HepG2 (cell line): Measurements from ENCODE around the gene CADM3. TPM values are rescaled to one million over a fixed set of nuclear protein-coding genes. Genes with fewer than 3 reads are reported as not detected.

Experiments
- ATAC-seq: fragments of 200-7000 bp; cut with Tn5 transposase; 3 replicates; pipeline ENCODE4 v1.9.1; 2020; ENCODE audit warnings: mild to moderate bottlenecking, moderate library complexity
- BruUV-seq: library from RNA; stranded (reverse); fragments of 400-500 nt; replicated peaks from 2 replicates; lab custom pipeline; 2021; lab: Mats Ljungman, UMichigan
- CTCF ChIA-PET: fragments of 300-600 bp; formaldehyde crosslinking; extraction: SDS; loops from one replicate; lab custom pipeline; 2021; ENCODE audit warnings: low total read pairs, inconsistent platforms, low intra/inter-chr PET ratio; lab: Yijun Ruan, JAX
- POLR2A ChIA-PET: fragments of 350-600 bp; sonication (Branson Sonifier 250); formaldehyde crosslinking; loops from one replicate; lab custom pipeline; 2020; ENCODE audit warnings: antibody characterized with exemption, inconsistent platforms; lab: Yijun Ruan, JAX
- DNase-seq: peaks from one replicate; pipeline ENCODE4 v3.0.0-alpha.2; 2015; ENCODE audit warnings: low spot score
- FAIRE-seq: peaks from 3 replicates; lab custom pipeline; 2011; peaks lifted over from hg19 to GRCh38; lab: Jason Lieb, UNC
- H2AFZ ChIP-seq: one replicate; pipeline ENCODE4 v1.6.1; 2011; ENCODE audit warnings: low read length, inconsistent platforms
- H3K27ac ChIP-seq: fragments of 300-600 bp; 3 replicates; pipeline ENCODE4 v1.8.0; 2011; ENCODE audit warnings: mixed run types, mild to moderate bottlenecking, mixed read lengths, low read length, inconsistent platforms; ENCODE audit not compliant: insufficient read depth; ENCODE audit errors: extremely low read length
- H3K27me3 ChIP-seq, 2 experiments: fragments of 200-600 bp in 1 of 2; 2 replicates in 1 of 2; 3 replicates in 1 of 2; pipeline versions ENCODE4 v1.6.0 to v1.8.0; 2011; ENCODE audit warnings: low read length in 2 of 2, mild to moderate bottlenecking in 2 of 2, moderate library complexity in 2 of 2, inconsistent platforms in 1 of 2; ENCODE audit not compliant: insufficient read depth in 2 of 2, control insufficient read depth in 1 of 2
- H3K36me3 ChIP-seq, 2 experiments: fragments of 200-600 bp in 1 of 2; replicated peaks in 1 of 2; 2 replicates in 1 of 2; 3 replicates in 1 of 2; pipeline versions ENCODE4 v1.5.1 to v1.8.0; 2011; ENCODE audit warnings: low read length in 2 of 2, inconsistent platforms in 1 of 2; ENCODE audit not compliant: insufficient read depth in 2 of 2, control insufficient read depth in 1 of 2
- H3K4me1 ChIP-seq: 2 replicates; pipeline ENCODE4 v1.5.1; 2012; ENCODE audit warnings: low read length, inconsistent platforms; ENCODE audit not compliant: insufficient read depth
- H3K4me2 ChIP-seq: 2 replicates; pipeline ENCODE4 v1.6.0; 2011; ENCODE audit warnings: low read depth, low read length, inconsistent platforms
- H3K4me3 ChIP-seq, 3 experiments: fragments of 200-600 bp in 1 of 3; sonication (generic), shearing (Covaris generic) in 1 of 3; replicated peaks in 1 of 3; 2 replicates each; pipeline ENCODE4 v1.5.1; 2011 to 2016; ENCODE audit warnings: low read length in 3 of 3, inconsistent platforms in 2 of 3, low read depth in 2 of 3, mild to moderate bottlenecking in 2 of 3, control low read depth in 1 of 3, mixed read lengths in 1 of 3; ENCODE audit not compliant: insufficient read depth in 1 of 3
- H3K79me2 ChIP-seq: one replicate; pipeline ENCODE4 v1.6.1; 2011; ENCODE audit warnings: low read length, inconsistent platforms; ENCODE audit not compliant: insufficient read depth
- H3K9ac ChIP-seq: 2 replicates; pipeline ENCODE4 v1.6.0; 2011; ENCODE audit warnings: mild to moderate bottlenecking, low read depth, low read length, inconsistent platforms; ENCODE audit not compliant: insufficient read depth
- H3K9me3 ChIP-seq: 2 replicates; pipeline ENCODE4 v1.5.1; 2012; ENCODE audit warnings: mild to moderate bottlenecking, low read length
- H4K20me1 ChIP-seq: 2 replicates; pipeline ENCODE4 v1.6.0; 2011; ENCODE audit warnings: inconsistent platforms, mild to moderate bottlenecking, low read length, moderate library complexity; ENCODE audit not compliant: insufficient read depth
- HNRNPLL ChIP-seq: fragments of 200-400 bp; formaldehyde crosslinking; IDR thresholded peaks from 2 replicates; pipeline ENCODE4 v1.6.1; 2017; ENCODE audit warnings: mild to moderate bottlenecking, low read depth, low read length; ENCODE audit not compliant: poor library complexity, severe bottlenecking
- MAX ChIP-seq: IDR thresholded peaks from 2 replicates; pipeline ENCODE4 v1.6.1; 2012; ENCODE audit warnings: inconsistent platforms
- NFE2L2 ChIP-seq: fragments of 150-350 bp; IDR thresholded peaks from 2 replicates; pipeline ENCODE4 v1.6.1; 2014; ENCODE audit warnings: low read length
- PBX2 ChIP-seq: IDR thresholded peaks from 2 replicates; pipeline ENCODE4 v1.6.1; 2016; ENCODE audit warnings: control low read depth
- TCF7L2 ChIP-seq: IDR thresholded peaks from 2 replicates; pipeline ENCODE4 v1.6.1; 2011; ENCODE audit warnings: mild to moderate bottlenecking, low read depth, low read length, moderate library complexity
- ZNF296 ChIP-seq: sonication (generic); formaldehyde crosslinking; conservative IDR thresholded peaks from 2 replicates; pipeline ENCODE4 v1.5.0; 2020; ENCODE audit warnings: mild to moderate bottlenecking, missing genetic modification reagents
- ZNF550 ChIP-seq: sonication (generic); formaldehyde crosslinking; IDR thresholded peaks from 2 replicates; pipeline ENCODE4 v1.4.0; 2020; ENCODE audit warnings: mild to moderate bottlenecking, missing genetic modification reagents, borderline replicate concordance
- ZNF569 ChIP-seq: sonication (generic); formaldehyde crosslinking; IDR thresholded peaks from 2 replicates; pipeline ENCODE4 v1.5.0; 2020; ENCODE audit warnings: mild to moderate bottlenecking, missing genetic modification reagents, moderate library complexity, borderline replicate concordance
- ZNF619 ChIP-seq: sonication (generic); formaldehyde crosslinking; IDR thresholded peaks from 2 replicates; pipeline ENCODE4 v1.4.0; 2020; ENCODE audit warnings: mild to moderate bottlenecking, missing genetic modification reagents
- ZNF775 ChIP-seq: sonication (generic); formaldehyde crosslinking; IDR thresholded peaks from 2 replicates; pipeline ENCODE4 v1.4.0; 2020; ENCODE audit warnings: missing genetic modification reagents, mild to moderate bottlenecking, moderate library complexity, borderline replicate concordance
- WGBS: methylation state at CpG from one replicate; pipeline ENCODE4 v1.1.6; 2017; ENCODE audit warnings: low lambda C conversion rate; 5-methylcytosine and 5-hydroxymethylcytosine counted together
- in situ Hi-C: cut with HindIII; loops from 2 replicates; pipeline ENCODE4 v1.10.0; 2017; ENCODE audit warnings: low pct_unique_long_range_greater_than_20kb; ENCODE audit not compliant: extremely low pct_ligation_motif_present
- intact Hi-C: fragments of 100-400 bp; cut with micrococcal nuclease; formaldehyde crosslinking; loops from one replicate; pipeline ENCODE4 v1.10.0; 2022; ENCODE audit not compliant: unreplicated experiment
- polyA plus RNA-seq, 8 experiments: library from polyadenylated mRNA; depleted of rRNA in 3 of 8; stranded (reverse) in 7 of 8; unstranded in 1 of 8; fragments of >200 nt; fragmentation: Illumina TruSeq in 4 of 8; extraction: Trizol in 4 of 8; gene quantifications; 2 replicates each; pipeline versions ENCODE4 v1.2.1 to v1.2.3, GENCODE V29; 2011 to 2016; ENCODE audit warnings: low read depth in 4 of 8, missing spikeins in 1 of 8, mixed read lengths in 1 of 8; ENCODE audit not compliant: insufficient read depth in 1 of 8
- total RNA-seq, 5 experiments: library from RNA; depleted of rRNA; stranded (reverse); fragments of >200 nt; fragmentation: Illumina TruSeq; extraction: Trizol; gene quantifications; 2 replicates each; pipeline ENCODE4 v1.2.3, GENCODE V29; 2016; ENCODE audit warnings: low read depth in 1 of 5
- TF ChIP-seq, protein P1 (sequence below): sonication (generic); formaldehyde crosslinking; IDR thresholded peaks from 2 replicates; pipeline ENCODE4 v1.4.0; 2020; ENCODE audit warnings: missing genetic modification reagents
- TF ChIP-seq, protein P2 (sequence below): sonication (generic); formaldehyde crosslinking; IDR thresholded peaks from 2 replicates; pipeline ENCODE4 v1.8.0; 2022; ENCODE audit warnings: mild to moderate bottlenecking, missing genetic modification reagents, moderate library complexity
- TF ChIP-seq, protein P3 (sequence below): sonication (generic); formaldehyde crosslinking; IDR thresholded peaks from 2 replicates; pipeline ENCODE4 v1.5.0; 2020; ENCODE audit warnings: missing genetic modification reagents
- TF ChIP-seq, protein P4 (sequence below): sonication (generic); formaldehyde crosslinking; IDR thresholded peaks from 2 replicates; pipeline ENCODE4 v1.5.1; 2020; ENCODE audit warnings: mild to moderate bottlenecking, missing genetic modification reagents, moderate library complexity

The CADM3 gene
- total and polyA plus RNA-seq, 2 of the 13 experiments (the other 11 are each of a cell fraction or from before 2014, with no cell fraction given): not detected

DNA sequence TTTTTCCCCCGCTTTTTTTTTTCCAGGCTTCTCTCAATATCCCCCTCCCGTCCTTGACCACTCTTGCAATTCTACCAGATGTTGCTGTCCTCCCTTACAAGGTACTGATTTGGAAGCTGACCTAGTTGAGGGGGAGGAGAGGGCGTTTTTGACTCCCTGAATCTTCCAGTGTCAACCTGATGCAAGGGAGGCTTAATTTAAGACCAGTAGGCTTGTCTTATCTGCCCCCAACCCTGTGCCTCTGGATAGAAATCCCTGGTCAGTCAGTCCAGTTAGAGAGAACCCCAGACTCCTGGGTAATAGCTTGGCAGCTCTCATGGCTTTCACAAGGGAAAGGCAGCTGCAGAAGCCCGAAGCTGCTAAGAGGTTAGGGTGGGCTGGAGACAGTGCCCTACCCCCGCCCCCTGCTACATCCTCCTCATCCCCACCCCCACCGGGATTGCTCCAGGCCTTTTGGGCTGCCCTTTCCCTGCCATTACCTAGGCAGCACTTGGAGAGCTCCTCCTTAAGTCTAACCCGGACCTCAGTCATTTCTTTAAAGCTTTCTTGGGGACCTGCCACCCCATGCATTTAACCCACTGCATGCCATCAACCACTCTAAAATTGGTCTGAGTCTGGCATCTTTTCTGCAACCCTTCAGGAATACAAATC, 36.9 kb downstream of the CADM3 start (continued):
- no peak for TF ChIP-seq NFE2L2
- TF ChIP-seq, protein P1, sequence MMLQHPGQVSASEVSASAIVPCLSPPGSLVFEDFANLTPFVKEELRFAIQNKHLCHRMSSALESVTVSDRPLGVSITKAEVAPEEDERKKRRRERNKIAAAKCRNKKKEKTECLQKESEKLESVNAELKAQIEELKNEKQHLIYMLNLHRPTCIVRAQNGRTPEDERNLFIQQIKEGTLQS: no peak

GRCh38 chr1:159209061-159209460, 37.6 kb downstream of the CADM3 start:
- Histone ChIP-seq H3K9ac (no peak overlapping the region), H3K27ac (no peak overlapping the region), H3K9me3 (no peaks in the 10 kb centered on the region), H3K27me3 (no peaks in the 10 kb centered on the region; a peak in 1 of 5 replicates), H2AFZ (no peak overlapping the region), H3K4me2 (no peak overlapping the region), H3K4me1 (no peaks in the 10 kb centered on the region), H3K4me3 (no peak overlapping the region), H4K20me1 (no peaks in the 10 kb centered on the region), H3K36me3 (no peaks in the 10 kb centered on the region), H3K79me2 (no peaks in the 10 kb centered on the region)
- DNase-seq: no peak
- WGBS: 26% methylated on average over 7 of the region's 7 CpGs
- in situ Hi-C loops: no loop called here
- ATAC-seq: no peak
- CTCF ChIA-PET: interaction anchor here (0.8 kb wide), 1 partner anchor 48 kb away, joined by 3 read pairs; no protein-coding TSS in a partner anchor
- intact Hi-C loops: no loop called here
- POLR2A ChIA-PET: no interaction called here
- BruUV-seq: no TSS peak
- no peak for FAIRE-seq
- TF ChIP-seq TCF7L2: no peak
- no peak for TF ChIP-seq PBX2
- TF ChIP-seq ZNF569: no peak
- TF ChIP-seq ZNF619 (CRISPR knock-in tag): no peak
- TF ChIP-seq HNRNPLL: no peak
- TF ChIP-seq, protein P2, sequence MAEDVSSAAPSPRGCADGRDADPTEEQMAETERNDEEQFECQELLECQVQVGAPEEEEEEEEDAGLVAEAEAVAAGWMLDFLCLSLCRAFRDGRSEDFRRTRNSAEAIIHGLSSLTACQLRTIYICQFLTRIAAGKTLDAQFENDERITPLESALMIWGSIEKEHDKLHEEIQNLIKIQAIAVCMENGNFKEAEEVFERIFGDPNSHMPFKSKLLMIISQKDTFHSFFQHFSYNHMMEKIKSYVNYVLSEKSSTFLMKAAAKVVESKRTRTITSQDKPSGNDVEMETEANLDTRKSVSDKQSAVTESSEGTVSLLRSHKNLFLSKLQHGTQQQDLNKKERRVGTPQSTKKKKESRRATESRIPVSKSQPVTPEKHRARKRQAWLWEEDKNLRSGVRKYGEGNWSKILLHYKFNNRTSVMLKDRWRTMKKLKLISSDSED (CRISPR knock-in tag): no peak
- no peak for TF ChIP-seq ZNF550 (CRISPR knock-in tag)
- no peak for TF ChIP-seq MAX
- TF ChIP-seq ZNF775 (CRISPR knock-in tag): no peak
- TF ChIP-seq, protein P3, sequence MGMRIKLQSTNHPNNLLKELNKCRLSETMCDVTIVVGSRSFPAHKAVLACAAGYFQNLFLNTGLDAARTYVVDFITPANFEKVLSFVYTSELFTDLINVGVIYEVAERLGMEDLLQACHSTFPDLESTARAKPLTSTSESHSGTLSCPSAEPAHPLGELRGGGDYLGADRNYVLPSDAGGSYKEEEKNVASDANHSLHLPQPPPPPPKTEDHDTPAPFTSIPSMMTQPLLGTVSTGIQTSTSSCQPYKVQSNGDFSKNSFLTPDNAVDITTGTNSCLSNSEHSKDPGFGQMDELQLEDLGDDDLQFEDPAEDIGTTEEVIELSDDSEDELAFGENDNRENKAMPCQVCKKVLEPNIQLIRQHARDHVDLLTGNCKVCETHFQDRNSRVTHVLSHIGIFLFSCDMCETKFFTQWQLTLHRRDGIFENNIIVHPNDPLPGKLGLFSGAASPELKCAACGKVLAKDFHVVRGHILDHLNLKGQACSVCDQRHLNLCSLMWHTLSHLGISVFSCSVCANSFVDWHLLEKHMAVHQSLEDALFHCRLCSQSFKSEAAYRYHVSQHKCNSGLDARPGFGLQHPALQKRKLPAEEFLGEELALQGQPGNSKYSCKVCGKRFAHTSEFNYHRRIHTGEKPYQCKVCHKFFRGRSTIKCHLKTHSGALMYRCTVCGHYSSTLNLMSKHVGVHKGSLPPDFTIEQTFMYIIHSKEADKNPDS (CRISPR knock-in tag): no peak
- TF ChIP-seq, protein P4, sequence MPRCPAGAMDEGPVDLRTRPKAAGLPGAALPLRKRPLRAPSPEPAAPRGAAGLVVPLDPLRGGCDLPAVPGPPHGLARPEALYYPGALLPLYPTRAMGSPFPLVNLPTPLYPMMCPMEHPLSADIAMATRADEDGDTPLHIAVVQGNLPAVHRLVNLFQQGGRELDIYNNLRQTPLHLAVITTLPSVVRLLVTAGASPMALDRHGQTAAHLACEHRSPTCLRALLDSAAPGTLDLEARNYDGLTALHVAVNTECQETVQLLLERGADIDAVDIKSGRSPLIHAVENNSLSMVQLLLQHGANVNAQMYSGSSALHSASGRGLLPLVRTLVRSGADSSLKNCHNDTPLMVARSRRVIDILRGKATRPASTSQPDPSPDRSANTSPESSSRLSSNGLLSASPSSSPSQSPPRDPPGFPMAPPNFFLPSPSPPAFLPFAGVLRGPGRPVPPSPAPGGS (CRISPR knock-in tag): no peak
- no peak for TF ChIP-seq ZNF296 (CRISPR knock-in tag)
